Measurements from ENCODE around the gene R3HCC1L.
"Not testable (repeated sequence)": the region's sequence is repeated elsewhere in the genome, so short reads cannot be mapped to it uniquely, and the experiment has no call there.

The R3HCC1L gene

DNA sequence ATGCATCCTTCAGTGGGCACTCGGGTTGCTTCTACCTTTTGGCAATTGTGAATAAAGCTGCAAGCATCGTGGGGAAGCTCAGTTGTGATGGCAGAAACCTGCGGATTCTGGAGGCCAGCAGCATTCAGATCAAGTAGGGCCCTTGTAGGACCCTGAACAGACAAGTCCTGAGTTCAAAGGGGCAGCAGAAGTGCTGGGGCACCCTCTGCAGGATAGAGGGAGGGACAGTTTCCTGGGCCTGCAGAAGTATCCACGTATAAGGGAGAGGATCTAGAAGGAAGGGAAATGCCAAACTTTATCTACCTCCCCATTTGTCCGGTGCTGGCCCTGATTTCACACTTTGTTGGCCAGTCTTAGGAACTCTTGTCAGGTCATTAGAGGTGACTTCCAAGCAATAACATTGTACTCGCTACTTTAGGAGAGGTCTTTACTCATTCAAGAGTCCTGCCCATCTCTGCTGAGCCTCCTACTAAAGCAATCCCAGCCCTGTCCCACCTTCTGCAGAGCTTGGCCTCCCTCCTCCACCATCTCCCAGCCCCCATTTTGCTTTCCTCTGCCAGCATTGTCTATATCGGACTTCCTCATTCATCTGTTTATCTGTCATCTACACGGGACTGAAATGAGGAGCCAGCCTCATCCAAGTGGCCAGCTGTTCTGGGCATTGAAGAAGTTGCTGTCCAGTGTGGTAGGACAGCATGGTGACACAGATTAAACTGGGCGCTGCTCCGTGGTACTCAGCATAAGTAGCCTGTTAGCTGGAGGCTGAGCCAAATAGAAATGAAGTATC lies 26.6 kb upstream of the R3HCC1L start:
- FAIRE-seq (no peak), DNase-seq (ENCODE audit: insufficient read length, low spot score) (no peak)
- no peak for TF ChIP-seq POLR2A (IDR thresholded peaks at IDR 0.05; ENCODE audit: low read depth, low read length)

DNA sequence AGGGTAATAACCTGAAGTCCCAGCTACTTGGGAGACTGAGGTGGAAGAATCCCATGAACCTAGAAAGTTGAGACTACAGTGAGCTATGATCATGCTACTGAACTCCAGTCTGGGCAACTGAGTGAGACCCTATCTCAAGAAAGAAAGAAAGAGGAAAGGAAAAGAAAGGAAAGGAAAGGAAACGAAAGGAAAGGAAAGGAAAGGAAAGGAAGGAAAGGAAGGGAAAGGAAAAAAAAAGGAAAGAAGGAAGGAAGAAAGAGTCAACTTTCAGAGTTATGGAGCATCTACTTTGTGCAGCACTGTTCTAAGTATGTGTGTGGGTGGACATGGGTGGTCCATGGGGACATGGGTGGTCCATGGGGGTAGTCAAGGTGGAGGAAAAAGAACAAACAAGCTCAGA lies 24.1 kb upstream of the R3HCC1L start:
- FAIRE-seq: no peak
- DNase-seq (ENCODE audit: insufficient read length, low spot score): no peak
- TF ChIP-seq POLR2A (IDR thresholded peaks at IDR 0.05; ENCODE audit: low read depth, low read length): no peak

DNA sequence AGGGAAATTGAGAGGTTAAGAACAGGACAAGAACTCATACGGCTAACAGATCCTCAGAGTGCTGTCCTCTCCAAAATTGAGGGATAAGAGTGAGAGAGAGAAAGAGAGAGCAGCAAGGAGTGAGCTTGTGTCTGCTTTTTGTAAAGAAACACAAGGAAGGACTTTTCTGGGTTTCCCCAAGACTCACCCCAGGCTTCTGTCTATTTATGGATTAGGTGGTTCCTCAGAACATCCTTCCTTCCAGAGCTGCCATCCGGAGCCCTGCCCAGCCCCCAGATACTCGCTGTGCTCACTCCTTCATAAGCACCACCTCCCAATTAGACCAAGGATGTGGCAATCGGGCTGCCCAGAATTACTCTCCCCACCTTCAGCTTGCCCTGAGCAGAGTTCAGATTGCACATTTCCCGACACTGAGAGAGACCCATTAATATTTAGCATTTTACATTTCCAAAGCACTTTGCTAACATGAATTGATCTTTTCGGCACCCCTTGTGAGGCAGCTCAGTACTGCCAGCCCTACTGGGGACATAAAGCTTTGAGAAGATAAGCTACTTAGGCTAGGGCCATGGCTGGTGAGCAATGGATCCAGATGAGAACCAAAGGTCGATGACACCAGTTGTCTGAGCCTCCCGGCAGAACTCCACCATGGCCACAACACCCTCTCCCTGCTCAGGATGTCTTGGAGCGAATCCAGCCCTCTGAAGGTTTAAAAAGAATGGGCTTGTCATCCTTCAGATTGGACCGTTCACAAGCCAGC lies 19.2 kb upstream of the R3HCC1L start:
- FAIRE-seq: no peak
- TF ChIP-seq POLR2A (IDR thresholded peaks at IDR 0.05; ENCODE audit: low read depth, low read length): no peak

DNA sequence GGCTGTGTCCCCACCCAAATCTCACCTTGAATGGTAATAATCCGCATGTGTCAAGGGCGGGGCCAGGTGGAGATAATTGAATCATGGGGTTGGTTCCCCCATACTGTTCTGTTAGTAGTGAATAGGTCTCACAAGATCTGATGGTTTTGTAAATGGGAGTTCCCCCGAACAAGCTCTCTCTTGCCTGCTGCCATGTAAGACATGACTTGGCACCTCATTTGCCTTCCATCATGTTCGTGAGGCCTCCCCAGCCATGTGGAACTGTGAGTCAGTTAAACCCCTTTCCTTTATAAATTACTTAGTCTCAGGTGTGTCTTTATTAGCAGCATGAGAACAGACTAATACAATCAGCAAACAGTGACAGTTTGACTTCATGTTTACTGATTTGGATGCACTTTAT lies 14.6 kb upstream of the R3HCC1L start:
- TF ChIP-seq POLR2A (IDR thresholded peaks at IDR 0.05; ENCODE audit: low read depth, low read length): no peak
- DNase-seq (ENCODE audit: insufficient read length, low spot score): no peak
- no peak for FAIRE-seq

More for the DNA sequence above, 19.2 kb upstream of the R3HCC1L start:
- no peak for DNase-seq (ENCODE audit: insufficient read length, low spot score)

DNA sequence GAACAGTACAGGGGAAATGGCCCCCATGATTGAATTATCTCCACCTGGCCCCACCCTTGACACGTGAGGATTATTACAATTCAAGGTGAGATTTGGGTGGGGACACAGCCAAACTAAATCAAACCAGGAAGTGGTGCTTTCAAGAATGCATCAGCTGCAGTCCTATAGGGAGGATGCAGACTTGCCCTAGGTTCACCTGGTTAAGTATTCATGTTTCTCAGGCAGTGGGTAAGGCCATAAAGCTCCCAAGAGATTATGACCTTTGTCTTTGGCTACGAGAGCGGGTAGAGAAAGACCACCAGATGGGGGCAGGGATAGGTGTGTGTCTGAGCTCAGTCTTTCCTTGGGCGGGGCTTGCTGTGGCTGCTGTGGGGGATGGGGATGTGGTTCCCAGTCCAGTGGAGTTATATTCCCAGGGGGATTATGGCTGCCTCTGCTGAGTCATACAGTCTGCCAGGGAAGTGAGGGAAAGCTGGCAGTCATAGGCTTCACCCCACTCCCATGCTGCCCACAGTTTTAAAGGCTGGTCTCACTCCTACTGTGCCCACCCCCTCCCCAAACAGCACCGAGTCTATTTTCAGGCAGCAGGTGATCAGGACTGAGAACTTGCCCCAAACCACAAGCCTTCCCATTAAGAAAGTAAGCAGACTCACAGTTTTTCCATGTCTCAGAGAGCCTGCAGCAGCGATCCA lies 8.4 kb upstream of the R3HCC1L start:
- DNase-seq (ENCODE audit: insufficient read length, low spot score): no peak
- TF ChIP-seq POLR2A (IDR thresholded peaks at IDR 0.05; ENCODE audit: low read depth, low read length): no peak
- no peak for FAIRE-seq

DNA sequence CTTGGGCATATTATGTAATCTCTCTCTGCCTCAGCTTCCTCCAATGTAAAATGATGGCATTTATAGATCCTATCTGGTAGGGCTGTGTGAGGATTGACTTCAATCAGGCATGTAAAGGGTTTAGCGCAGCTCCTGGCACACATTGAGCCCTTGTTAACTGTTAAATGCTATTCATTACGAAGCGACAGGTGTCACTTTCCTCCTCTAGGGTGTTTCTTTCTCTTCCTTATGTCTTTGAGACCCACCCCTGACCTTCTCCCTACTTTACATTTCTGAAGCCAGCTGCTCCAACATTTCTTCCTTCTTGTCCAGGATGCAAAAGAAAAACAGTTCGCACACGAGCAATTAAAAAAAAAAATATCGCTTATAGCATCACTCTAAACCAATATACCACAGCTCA lies 5.7 kb upstream of the R3HCC1L start:
- FAIRE-seq (no peak), DNase-seq (ENCODE audit: insufficient read length, low spot score) (no peak)
- TF ChIP-seq POLR2A (IDR thresholded peaks at IDR 0.05; ENCODE audit: low read depth, low read length): no peak

DNA sequence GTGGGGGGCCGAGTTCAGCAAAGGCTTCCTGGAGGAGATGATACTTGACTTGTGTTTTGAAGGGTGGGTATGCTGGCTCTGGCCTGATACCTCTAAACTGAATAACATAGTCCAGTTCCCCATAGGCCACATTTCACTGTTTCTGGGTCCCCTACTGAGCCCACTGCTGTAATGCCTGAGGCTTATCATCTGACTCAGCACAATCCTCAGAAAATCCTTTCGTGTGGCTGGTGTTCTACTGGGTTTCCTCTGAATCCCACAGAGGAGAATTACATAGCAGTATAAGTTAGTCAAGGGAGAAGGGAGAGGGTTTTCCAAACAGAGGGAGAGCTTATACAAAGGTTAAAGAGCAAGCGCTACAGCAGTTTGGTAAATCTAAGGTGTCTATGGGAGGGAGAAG lies 2.8 kb upstream of the R3HCC1L start:
- DNase-seq (ENCODE audit: insufficient read length, low spot score): no peak
- no peak for FAIRE-seq
- no peak for TF ChIP-seq POLR2A (IDR thresholded peaks at IDR 0.05; ENCODE audit: low read depth, low read length)

DNA sequence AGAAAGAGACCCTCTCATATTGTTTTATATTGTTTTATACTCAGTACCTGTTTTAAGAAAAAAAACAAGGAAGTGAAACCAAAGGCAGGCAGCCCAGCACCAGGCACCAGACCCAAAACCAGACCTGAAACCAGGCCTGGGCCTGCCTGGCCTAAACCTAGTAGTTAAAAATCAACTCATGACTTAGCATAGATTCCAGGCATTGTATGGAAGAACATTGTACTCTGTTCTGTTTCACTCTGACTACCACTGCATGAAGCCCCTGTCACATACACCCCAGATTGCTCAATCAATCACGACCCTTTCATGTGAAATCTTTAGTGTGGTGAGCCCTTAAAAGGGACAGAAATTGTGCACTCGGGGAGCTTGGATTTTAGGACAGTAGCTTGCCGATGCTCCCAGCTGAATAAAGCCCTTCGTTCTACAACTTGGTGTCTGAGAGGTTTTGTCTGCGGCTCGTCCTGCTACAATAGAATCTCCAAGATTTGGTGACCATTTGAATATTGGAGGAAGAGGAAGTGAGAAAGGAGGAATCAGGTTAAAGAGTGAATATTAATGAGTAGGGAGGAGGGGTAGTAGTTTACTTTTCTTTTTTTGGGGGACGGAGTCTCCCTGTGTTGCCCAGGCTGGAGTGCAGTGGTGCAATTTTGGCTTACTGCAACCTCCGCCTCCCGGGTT lies 1.2 kb upstream of the R3HCC1L start:
- DNase-seq (ENCODE audit: insufficient read length, low spot score); FAIRE-seq: not testable (repeated sequence)

DNA sequence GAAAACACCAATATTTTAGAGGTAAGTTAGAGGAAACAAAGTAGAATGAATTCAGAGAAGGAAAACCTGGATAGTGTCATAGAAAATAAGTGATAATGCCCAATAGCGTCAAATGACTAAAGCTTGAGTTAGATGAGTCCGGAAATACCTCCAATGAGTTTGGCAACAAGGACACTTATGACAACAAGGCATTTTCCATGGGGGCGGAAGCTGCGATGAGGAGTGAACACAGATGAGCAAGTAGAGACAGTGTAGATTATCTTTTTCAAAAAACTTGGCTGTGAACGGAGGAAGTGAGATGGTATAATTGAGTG lies 383 bp upstream of the R3HCC1L start:
- FAIRE-seq: no peak
- TF ChIP-seq POLR2A (IDR thresholded peaks at IDR 0.05; ENCODE audit: low read depth, low read length): no peak
- no peak for DNase-seq (ENCODE audit: insufficient read length, low spot score)

DNA sequence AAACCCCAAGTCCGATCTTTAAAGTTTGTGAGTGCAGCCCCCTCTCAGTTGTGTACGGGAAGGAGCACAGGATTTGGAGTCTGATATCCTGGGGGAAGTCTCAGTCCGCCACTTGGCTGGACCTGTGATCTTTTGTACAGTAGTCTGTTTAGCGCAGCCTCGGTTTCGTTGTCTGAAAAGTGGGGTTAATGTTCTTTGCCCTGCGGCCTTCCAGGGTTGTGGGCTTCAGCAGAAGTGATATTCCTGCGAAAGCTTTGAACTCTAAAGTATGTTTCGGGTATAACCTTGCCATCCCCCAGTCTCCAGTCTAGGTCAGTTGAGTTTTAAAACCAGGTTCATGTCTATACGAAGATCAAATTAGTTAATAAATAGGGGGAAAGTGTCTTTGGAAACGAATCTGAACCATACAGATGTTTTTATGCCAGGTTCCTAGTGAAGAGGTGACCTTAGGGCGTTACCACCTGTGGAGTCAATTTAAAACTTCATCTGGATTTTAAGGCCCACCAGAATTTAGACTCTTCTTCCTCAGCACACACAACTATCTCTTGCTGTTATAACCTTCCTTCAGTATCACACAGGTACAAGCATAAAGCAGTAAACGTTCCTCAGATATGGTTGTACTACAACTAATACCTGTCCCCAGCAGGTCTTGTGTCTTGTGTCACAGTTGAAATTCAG lies 904 bp downstream of the R3HCC1L start:
- DNase-seq (ENCODE audit: insufficient read length, low spot score) (no peak), FAIRE-seq (no peak)
- TF ChIP-seq POLR2A (IDR thresholded peaks at IDR 0.05; ENCODE audit: low read depth, low read length): no peak

DNA sequence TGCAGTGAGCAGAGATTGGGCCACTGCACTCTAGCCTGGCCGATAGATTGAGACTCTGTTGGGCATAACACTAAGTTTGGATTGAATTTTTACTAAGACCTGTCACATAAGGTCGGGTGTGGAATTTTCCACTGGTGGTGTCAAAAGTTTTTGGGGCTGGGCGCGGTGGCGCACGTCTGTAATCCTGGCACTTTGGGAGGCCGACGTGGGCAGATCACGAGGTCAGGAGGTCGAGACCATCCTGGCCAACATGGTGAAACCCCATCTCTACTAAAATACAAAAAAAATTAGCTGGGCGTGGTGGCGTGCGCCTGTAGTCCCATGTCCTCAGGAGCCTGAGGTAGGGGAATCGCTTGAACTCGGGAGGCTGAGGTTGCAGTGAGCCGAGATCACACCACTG lies 2.3 kb downstream of the R3HCC1L start:
- FAIRE-seq; DNase-seq (ENCODE audit: insufficient read length, low spot score): not testable (repeated sequence)

DNA sequence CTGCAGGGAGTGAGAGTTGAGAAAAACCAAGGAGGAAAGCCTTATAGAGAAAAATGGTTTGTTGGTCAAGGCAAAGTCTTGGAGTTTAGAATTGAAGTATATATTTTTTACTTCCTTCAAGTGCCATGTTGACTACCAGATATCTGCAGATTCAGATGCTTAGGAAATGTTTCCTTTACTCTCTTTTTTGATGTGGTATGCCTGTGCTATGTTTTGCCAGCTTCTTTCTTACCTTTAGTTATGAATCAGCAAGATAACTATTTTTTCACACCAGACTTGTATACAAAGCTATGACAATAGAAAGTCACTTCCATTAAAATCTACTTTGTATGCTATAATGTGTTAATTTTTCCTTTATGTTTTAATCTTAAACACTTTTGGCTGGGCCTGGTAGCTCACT lies 3.6 kb downstream of the R3HCC1L start:
- TF ChIP-seq POLR2A (IDR thresholded peaks at IDR 0.05; ENCODE audit: low read depth, low read length): no peak
- DNase-seq (ENCODE audit: insufficient read length, low spot score): no peak
- FAIRE-seq: no peak

DNA sequence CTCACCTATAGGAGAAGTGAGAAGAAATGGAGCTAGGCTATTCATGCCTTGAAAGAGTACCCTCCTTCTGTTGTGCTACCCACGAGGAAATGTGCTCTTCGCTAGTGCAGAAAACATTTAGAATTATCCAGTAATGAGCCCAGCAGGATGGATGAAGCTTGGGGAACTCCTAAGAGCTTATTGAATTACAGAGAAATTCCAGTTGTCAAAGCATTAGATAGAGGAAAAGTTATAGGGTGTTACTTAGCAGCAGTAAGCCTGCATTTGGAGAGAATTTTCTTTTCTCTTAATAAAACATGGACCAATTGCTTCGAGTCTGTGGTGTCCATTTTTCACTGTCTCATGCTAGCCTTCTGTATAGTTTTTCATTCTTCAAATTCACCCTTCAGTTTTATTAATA lies 5.0 kb downstream of the R3HCC1L start:
- no peak for TF ChIP-seq POLR2A (IDR thresholded peaks at IDR 0.05; ENCODE audit: low read depth, low read length)
- no peak for DNase-seq (ENCODE audit: insufficient read length, low spot score)
- FAIRE-seq: no peak

Data from H54 (cell line).